ENCODE results near the gene C14orf132.

C14orf132 gene

GRCh38 chr14:96083667-96084320 is 44.6 kb downstream of the C14orf132 start:
- peak; percentile 53 to 85 for DNase-seq

GRCh38 chr14:96084796-96085195 is 45.6 kb downstream of the C14orf132 start:
- no peak for DNase-seq

- DNase-seq = no peak
Observed at GRCh38 chr14:96085369-96085768, 46.2 kb downstream of the C14orf132 start.

- no peak for DNase-seq
Observed at GRCh38 chr14:96086032-96086431, 46.9 kb downstream of the C14orf132 start.

GRCh38 chr14:96086574-96087077 is 47.5 kb downstream of the C14orf132 start:
- DNase-seq = no peak

GRCh38 chr14:96088074-96088473 is 48.9 kb downstream of the C14orf132 start:
- DNase-seq = no peak

- no peak for DNase-seq
Observed at GRCh38 chr14:96088481-96088880, 49.3 kb downstream of the C14orf132 start.

- DNase-seq = no peak
Observed at GRCh38 chr14:96088911-96089310, 49.7 kb downstream of the C14orf132 start.

GRCh38 chr14:96089401-96089800 is 50.2 kb downstream of the C14orf132 start:
- DNase-seq = no peak

- DNase-seq = no peak
Observed at GRCh38 chr14:96090441-96091148, 51.4 kb downstream of the C14orf132 start.

GRCh38 chr14:96091149-96091693 is 52.1 kb downstream of the C14orf132 start:
- peak; percentile 25 to 76 for DNase-seq

- DNase-seq = no peak
Observed at GRCh38 chr14:96091941-96092411, 52.8 kb downstream of the C14orf132 start.

GRCh38 chr14:96092936-96093335 is 53.8 kb downstream of the C14orf132 start:
- no peak for DNase-seq

- DNase-seq = no peak
Observed at GRCh38 chr14:96094211-96094610, 55.0 kb downstream of the C14orf132 start.

GRCh38 chr14:96094656-96095055 is 55.5 kb downstream of the C14orf132 start:
- DNase-seq = no peak

GRCh38 chr14:96095058-96095457 is 55.9 kb downstream of the C14orf132 start:
- DNase-seq = no peak

- no peak for DNase-seq
Observed at GRCh38 chr14:96095581-96096476, 56.7 kb downstream of the C14orf132 start.

- DNase-seq = no peak
Observed at GRCh38 chr14:96096639-96097610, 57.8 kb downstream of the C14orf132 start.

GRCh38 chr14:96097752-96098151 is 58.6 kb downstream of the C14orf132 start:
- DNase-seq = no peak

- peak; percentile 49 to 85 for DNase-seq
Observed at GRCh38 chr14:96098309-96098998, 59.3 kb downstream of the C14orf132 start.

GRCh38 chr14:96098999-96099335 is 59.8 kb downstream of the C14orf132 start:
- no peak for DNase-seq
